GM21447 (cell line): ENCODE measurements around the gene FGD4.
A peak's percentile ranks its signal among the peaks of the same experiment; 100 is the strongest.

ENCODE experiments used
- ATAC-seq: cut with Tn5 transposase; IDR thresholded peaks from one replicate; pipeline ENCODE4 v1.9.1; 2021; ENCODE audit not compliant: unreplicated experiment

FGD4 gene

DNA sequence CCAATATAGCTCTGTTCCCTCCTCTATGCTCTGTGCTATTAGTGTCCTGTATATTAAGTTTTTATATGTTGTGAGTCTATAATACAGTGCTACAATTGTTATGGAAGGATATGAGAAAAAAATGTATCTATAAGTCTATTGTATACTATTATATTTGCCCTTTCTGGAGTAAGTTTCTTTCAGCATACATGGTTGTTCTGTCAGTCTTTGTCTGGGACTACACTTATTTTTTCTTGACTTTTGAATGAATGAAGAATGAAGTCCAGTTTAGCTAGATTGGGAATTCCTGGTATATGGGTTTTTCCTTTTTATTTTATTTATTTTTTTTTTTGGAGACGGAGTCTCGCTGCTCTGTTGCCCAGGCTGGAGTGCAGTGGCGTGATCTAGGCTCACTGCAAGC lies 203.7 kb downstream of the FGD4 start:
- ATAC-seq: no peak

DNA sequence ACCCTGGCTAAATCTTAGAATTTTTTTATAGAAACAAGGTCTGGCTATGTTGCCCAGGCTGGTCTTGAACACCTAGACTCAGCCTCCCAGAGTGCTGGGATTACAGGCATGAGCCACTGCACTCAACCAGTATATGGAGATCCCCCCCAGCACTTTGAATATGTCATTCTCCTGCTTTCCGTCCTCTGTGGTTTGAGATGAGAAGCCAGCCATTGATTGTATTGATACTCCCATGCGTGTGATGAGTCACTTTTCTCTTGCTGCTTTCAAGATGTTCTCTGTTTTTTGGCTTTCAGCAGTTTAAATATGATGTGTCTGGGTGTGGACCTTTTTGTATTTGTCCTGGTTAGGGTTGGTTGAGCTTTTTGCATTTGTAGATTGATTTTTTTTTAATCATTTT lies 204.5 kb downstream of the FGD4 start:
- peak; percentile 93 for ATAC-seq

GRCh38 chr12:32604565-32604964 lies 205.2 kb downstream of the FGD4 start:
- ATAC-seq: no peak

DNA sequence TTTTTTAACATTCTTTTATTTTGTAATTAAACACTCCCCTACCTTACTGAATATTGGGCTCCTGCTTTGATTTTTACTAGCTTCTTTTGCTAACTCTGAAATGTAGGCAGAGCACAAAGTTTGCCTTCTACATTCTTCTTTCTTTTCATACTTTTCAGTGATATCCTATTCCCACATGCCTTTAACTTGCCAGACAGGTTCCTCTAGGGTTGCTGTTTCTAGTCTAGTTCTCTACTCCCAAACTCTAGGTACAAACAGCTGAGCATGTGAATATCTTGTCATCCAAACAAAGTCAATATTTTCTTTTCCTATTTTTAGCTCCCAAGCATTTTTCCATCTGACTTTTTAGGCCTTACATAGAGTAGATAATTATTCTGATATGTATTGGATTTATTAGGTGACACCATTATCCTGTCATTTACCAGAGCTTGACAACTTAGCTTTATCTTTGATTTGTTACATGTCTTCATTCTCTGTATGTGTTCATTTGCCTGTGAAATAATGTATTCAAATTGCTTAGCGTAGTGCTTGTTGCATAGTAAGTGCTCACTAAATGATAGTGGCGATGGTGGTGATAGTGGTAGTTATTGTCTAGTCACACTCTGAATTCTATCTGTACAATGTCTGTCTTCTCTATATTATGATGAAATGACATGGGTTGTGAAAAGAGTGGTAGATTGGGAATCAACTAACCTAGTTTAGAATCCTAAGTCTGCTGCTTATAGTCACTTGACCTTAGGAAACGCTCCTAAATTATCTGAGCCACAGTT lies 206.2 kb downstream of the FGD4 start:
- ATAC-seq: no peak

DNA sequence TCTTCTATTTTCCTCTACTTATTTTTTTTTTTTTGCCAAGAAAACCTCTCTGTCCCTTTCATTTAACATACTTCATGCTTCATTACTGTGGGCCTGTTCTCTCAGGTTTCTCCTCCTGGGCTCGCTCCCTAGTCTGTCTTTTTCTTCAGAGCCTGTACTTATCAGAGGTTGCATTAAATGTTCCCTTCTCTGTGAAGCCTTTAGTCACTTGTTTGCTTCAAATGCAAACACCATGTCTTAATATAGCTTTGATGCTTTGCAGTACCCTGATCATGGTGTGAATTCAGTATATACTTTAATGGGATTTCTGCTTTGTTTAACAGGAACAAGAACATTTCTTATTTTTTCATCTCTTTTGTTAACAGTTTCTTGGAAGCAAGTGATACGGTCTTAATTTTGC lies 207.1 kb downstream of the FGD4 start:
- no peak for ATAC-seq

- no peak for ATAC-seq
Observed at GRCh38 chr12:32609966-32610365, 210.6 kb downstream of the FGD4 start.

- no peak for ATAC-seq
Observed at GRCh38 chr12:32611986-32612385, 212.6 kb downstream of the FGD4 start.

DNA sequence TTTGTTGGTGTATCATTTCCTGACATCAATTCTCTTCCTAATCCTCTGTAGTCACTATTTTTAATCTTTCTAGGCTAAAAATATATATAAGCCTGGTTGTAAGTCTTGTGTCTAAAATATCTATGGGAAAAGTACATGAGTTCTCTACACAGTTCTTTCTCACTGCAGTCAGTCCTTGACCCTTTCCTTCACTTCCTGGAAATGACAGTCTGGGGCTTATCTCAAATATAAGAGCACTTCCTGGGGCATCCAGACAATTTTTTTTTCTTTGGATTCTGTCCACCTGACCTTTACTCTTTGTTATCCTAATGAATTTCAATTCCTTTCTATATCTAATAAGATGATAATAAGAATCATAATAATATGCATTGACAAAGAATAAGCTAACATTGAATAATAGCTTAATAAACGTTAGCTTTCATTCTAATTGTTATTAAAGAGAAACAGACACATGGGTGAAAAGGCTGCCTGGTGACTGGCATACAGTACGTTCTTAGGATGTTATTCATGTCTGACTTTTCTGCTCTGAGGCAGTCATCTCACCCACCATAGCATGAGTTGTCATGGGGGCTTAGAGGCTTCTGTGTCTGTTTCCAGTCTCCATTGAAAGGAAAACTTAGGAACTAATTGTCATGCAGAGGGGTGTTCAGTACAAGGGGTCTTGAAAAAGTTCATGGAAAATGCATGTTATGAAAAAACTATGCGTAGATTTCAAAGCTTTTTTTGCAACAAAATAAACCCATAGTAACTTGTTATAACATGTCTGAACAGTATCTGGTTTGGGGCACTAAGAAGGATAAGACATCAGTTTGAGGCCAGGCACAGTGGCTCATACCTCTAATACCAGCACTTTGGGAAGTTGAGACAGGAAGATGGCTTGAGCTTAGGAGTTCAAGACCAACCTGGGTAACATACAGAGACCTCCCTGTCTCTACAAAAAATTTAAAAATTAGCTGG lies 213.6 kb downstream of the FGD4 start:
- ATAC-seq: no peak

GRCh38 chr12:32615441-32615840 lies 216.1 kb downstream of the FGD4 start:
- no peak for ATAC-seq

DNA sequence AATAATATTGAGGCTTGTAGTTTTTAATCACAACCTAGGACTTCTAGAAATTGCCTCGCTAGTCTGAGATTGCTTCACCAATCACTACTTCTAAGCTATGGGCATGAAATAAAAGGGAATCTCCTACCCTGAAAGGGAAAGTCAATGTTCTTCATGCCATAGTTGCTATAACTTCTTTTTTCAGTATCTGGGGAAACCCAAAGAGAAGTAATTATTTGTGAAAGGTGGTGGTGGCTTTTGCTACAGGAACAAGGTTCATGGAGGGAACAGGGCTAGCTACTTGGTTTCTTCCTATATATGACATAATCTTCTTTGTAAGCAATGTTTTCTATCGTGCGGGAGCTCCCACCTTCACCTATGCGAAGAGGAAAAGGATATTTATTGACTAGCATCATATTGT lies 218.2 kb downstream of the FGD4 start:
- ATAC-seq: no peak

GRCh38 chr12:32618115-32618514 lies 218.8 kb downstream of the FGD4 start:
- ATAC-seq: no peak

DNA sequence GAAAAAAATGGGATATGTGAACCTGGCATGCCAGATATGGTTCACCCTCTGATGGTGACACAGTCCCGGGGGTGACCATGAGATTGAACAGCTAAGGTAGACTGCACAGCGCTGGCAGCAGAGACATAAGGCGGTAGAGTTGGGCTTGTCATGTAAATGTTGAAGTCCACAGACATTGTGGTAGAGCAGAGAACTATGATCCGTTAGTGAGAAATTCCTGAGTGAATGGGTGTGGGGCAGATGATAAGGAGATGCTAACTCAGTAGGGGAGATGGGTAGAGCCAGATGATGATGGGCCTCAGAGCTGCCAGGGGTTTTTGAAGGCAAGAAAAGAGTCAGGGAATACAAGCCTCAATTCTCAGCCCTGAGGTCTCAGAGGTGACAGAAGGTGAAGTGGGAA lies 228.6 kb downstream of the FGD4 start:
- ATAC-seq: no peak

DNA sequence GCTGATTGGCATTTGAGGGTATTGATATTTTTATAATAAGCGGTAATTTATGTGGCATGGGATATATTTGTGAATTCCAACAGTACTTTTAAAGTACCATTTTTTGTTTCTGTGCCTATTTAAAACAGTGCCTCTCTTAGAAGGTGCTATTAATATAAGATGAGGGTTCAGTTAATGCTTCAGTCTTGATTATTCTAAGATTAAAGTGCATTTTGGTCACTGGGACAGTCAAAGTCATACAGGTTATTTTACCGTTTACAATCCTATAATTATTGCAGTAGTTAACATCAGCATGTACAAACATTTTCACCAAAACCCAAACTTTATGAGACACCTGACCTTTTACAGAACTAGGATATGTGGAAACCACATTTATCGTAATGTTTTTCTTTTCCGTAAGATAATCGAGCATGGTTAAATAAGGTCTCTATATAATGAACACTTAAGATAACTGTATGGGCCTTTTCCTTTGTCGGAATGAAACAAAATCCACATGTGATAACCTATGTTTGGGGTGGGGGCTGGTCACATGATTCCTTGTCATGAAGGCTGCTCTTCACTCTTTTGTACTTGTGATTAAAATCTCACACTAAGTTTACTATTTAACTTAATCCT lies 242.0 kb downstream of the FGD4 start:
- no peak for ATAC-seq

DNA sequence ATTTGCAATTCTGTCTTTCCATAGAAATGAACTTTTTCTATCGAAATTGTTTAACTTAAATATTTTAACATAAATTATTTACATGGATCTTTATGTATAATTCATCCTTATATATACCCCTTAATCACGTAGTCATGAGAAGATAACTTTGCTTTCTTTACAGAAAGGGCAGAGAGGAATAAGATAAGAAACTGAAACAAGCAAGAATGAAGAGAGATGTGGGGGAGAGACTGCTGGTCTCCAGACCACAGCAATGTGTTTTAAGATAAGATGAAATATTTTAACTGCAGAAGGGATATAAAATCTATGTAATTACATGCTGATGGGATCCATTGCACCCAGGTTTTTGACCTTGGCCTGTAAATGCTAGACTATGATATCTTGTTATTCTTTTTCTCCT lies 245.1 kb downstream of the FGD4 start:
- ATAC-seq: no peak

DNA sequence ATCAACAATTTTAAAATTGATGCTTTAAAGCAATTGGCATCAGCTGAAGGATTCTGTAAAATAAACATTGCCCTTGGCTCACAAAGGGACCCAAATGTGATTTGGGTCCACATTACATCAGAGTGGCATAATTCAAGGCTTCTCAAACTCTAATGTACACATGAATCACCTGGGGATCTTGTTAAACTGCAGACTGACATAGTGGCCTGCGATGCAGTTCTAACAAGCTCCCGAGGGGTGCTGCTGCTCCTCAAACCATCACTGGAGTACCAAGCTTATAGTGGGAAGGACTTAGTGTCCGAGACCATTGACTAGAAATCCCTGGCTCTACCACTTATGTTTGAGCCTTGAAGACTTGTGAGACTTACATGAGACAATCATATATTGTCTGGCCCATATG lies 247.9 kb downstream of the FGD4 start:
- ATAC-seq: no peak

DNA sequence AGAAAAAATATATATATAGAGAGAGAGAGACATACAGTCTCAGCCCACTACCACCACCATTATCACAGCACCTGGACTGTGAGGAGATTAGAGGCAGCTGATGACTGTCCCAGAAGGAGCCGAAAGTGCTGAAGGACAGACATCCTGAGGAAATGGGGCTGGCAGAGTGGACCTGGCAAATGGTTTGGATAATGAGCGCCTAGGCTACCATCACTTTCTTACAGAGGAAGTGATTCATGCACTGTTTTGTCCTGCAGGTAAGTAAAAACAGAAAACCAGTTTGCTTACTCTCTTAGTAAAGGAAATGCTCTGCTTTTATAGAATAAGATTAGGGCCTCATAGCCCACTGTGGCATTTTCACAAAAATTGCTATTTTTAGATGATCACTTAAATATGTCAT lies 251.2 kb downstream of the FGD4 start:
- no peak for ATAC-seq

GRCh38 chr12:32651151-32651955 lies 252.0 kb downstream of the FGD4 start:
- ATAC-seq: no peak

DNA sequence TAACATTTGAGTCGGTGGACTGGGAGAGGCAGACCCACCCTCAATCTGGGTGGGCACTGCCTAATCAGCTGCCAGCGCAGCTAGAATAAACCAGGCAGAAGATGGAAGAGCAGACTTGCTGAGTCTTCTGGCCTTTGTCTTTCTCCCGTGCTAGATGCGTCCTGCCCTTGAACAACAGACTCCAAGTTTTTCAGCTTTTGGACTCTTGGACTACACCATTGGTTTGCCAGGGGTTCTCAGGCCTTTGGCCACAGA lies 252.5 kb downstream of the FGD4 start:
- ATAC-seq: no peak

- no peak for ATAC-seq
Observed at GRCh38 chr12:32659908-32660440, 260.6 kb downstream of the FGD4 start.

DNA sequence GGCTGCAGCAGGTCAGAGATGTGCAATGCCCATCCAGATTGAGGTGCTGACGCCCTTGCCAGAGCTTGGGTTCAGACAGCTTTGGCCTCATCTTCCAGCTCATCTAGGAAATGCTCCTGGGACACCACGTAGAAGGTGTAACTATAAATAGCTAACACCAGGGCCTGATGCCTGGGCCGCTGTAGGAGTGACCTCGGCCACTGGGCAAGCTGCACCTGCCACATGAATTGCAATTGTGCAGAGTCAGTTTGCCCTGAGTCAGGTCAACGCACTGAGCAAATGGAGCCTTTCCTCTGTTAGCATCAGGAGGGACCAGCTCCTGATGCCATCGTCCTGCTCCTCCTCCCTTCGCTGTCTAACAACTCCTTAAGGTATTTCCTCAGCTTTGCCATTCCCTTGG lies 262.3 kb downstream of the FGD4 start:
- ATAC-seq: no peak

- ATAC-seq: no peak
Observed at GRCh38 chr12:32662665-32663064, 263.3 kb downstream of the FGD4 start.
